Prostate gland (tissue), 2 donors: ENCODE results near the gene MUC2. TPM values are rescaled to one million over a fixed set of nuclear protein-coding genes. Genes with fewer than 3 reads are reported as not detected.

ENCODE experiments used
- DNase-seq: peaks from one replicate; pipeline ENCODE4 v3.0.0-alpha.2; 2019; ENCODE audit warnings: low spot score
- H3K27ac ChIP-seq, 2 donors: fragments of 200-600 bp; sonication (generic); 2 replicates each; pipeline ENCODE4 v1.5.1; 2017 to 2019
- H3K27me3 ChIP-seq: fragments of 200-600 bp; sonication (generic); replicated peaks from 2 replicates; pipeline ENCODE4 v1.5.1; 2019; ENCODE audit not compliant: insufficient read depth
- H3K36me3 ChIP-seq, 2 donors: fragments of 200-600 bp; sonication (generic); 1 replicate in 1 of 2; 2 replicates in 1 of 2; pipeline versions ENCODE4 v1.5.1 to v1.8.1; 2017 to 2019
- H3K4me1 ChIP-seq: fragments of 200-600 bp; sonication (generic); replicated peaks from 2 replicates; pipeline ENCODE4 v1.5.1; 2019
- H3K4me3 ChIP-seq, 2 donors: fragments of 200-600 bp; sonication (generic); 2 replicates each; pipeline ENCODE4 v1.5.1; 2017 to 2019
- H3K9me3 ChIP-seq: fragments of 200-600 bp; sonication (generic); 2 replicates; pipeline ENCODE4 v1.5.1; 2017
- CTCF ChIP-seq, 4 experiments: fragments of 200-600 bp in 2 of 4; fragments of 450-650 bp in 2 of 4; sonication (generic) in 2 of 4; IDR thresholded peaks; 1 replicate in 3 of 4; 2 replicates in 1 of 4; pipeline ENCODE4 v1.5.1; 2016 to 2019; ENCODE audit warnings: antibody characterized with exemption in 4 of 4, mild to moderate bottlenecking in 2 of 4, moderate library complexity in 2 of 4
- POLR2A ChIP-seq: fragments of 450-650 bp; IDR thresholded peaks from one replicate; pipeline ENCODE4 v1.6.1; 2016; ENCODE audit warnings: antibody characterized with exemption, mild to moderate bottlenecking
- POLR2AphosphoS5 ChIP-seq: sonication (generic); formaldehyde crosslinking; IDR thresholded peaks from one replicate; pipeline ENCODE4 v1.6.1; 2017; ENCODE audit warnings: antibody characterized with exemption
- WGBS: methylation state at CpG from one replicate; pipeline ENCODE4 v1.1.5; 2018; 5-methylcytosine and 5-hydroxymethylcytosine counted together
- intact Hi-C: fragments of 100-400 bp; cut with DNase I; formaldehyde crosslinking; loops from one replicate; pipeline ENCODE4 v1.14.2; 2022
- total RNA-seq, 2 donors: library from RNA; depleted of rRNA; stranded (reverse); fragments of >200 nt; gene quantifications; one replicate each; pipeline ENCODE4 v1.1.0, GENCODE V29; 2016

Gene MUC2
- total RNA-seq, 2 donors from 2014 or later, result 0.11 TPM; not detected in 1

GRCh38 chr11:1119604-1120146 is 45.0 kb downstream of the MUC2 start:
- Histone ChIP-seq H3K36me3 (no peaks in the 10 kb centered on the region), H3K9me3 (no peaks in the 10 kb centered on the region), H3K4me1 (no peaks in the 10 kb centered on the region), H3K27me3 (no peaks in the 10 kb centered on the region), H3K27ac (no peak overlapping the region), H3K4me3 (no peak overlapping the region)
- DNase-seq, result no peak
- 83% methylated on average over 17 of the region's 17 CpGs for WGBS
- TF ChIP-seq CTCF (IDR thresholded peaks at IDR 0.05), result no peak
- TF ChIP-seq POLR2A, result no peak
- TF ChIP-seq POLR2AphosphoS5, result no peak
- intact Hi-C loops, result no loop called here

- no peak for TF ChIP-seq POLR2AphosphoS5
- TF ChIP-seq POLR2A, result no peak
- no peak for TF ChIP-seq CTCF (IDR thresholded peaks at IDR 0.05)
- intact Hi-C loops, result no loop called here
- no peaks in the 10 kb centered on the region for H3K27me3 ChIP-seq
- no peak overlapping the region for H3K4me3 ChIP-seq
- 67% methylated on average over 24 of the region's 27 CpGs for WGBS
- DNase-seq, result no peak
- H3K36me3 ChIP-seq, result no peaks in the 10 kb centered on the region
- H3K27ac ChIP-seq, result no peak overlapping the region
- no peaks in the 10 kb centered on the region for H3K4me1 ChIP-seq
- no peaks in the 10 kb centered on the region for H3K9me3 ChIP-seq
Measured at GRCh38 chr11:1120532-1121330, 46.1 kb downstream of the MUC2 start.

DNA sequence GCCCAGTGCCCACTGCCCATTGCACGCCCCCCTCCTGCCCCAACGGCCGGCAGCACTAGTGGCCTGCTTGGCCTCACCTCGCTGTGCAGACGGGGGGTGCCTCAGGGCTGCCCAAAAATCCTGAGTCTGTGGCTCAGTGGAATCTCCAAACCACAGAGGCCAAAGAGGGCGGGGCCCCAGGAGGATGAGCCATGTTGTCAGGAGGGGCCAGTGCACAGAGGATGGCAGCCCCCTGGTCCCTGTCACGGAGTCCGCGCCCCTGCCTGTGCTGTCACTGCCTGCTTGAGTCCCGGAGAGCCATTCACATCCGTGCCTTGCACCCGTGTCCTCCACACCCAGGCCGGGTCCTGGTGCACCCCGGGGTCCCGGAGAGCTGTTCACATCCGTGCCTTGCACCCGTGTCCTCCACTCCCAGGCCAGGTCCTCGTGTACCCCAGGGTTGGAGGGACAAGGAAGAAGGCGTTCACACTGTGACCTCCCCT is 46.7 kb downstream of the MUC2 start:
- 81% methylated on average over 18 of the region's 19 CpGs for WGBS
- Histone ChIP-seq H3K4me3 (no peak overlapping the region), H3K27me3 (no peaks in the 10 kb centered on the region), H3K27ac (no peak overlapping the region), H3K36me3 (no peaks in the 10 kb centered on the region), H3K9me3 (no peaks in the 10 kb centered on the region), H3K4me1 (no peaks in the 10 kb centered on the region)
- intact Hi-C loops, result no loop called here
- no peak for DNase-seq
- no peak for TF ChIP-seq POLR2AphosphoS5
- no peak for TF ChIP-seq CTCF (IDR thresholded peaks at IDR 0.05)
- no peak for TF ChIP-seq POLR2A

DNA sequence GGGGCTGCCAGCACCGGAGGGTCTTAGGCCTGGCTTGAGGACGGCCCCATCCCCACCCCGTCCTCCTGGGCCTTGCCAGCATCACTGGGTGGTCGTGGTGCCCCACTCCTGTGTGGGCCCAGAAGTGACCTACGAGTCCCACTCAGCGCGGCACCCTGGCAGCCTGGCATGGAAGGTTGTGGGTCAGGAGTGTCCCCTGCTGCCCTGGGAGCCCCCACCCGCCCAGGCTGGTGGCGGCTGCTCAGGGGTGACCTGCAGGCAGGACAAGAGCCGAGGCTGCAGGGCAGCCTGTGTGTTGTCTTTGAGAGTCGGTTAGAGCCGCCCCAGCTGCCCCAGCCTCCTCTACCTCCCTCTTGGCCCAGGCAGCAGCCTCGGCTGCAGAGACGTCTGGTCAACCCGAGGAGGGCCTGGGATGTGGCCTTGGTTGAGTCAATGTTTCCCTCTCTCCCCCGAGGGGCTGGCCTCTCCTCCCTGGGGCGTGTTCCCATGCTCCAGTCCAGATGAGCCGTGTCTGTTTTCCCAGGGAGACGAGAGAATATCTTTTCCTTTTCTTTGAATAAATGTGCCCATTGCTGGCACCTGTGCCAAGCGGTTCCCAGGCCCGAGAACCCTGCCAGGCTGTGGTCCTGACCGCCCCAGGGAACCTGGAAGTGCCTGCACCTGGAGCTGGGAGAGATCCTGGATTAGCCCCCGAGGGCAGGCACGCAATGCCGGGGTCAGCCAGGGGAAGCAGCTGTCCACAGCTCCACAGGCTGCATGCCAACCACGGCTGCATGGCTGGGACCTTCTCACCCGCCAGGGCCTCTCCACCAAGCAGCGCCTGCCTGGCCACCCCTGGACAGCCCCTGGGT is 47.4 kb downstream of the MUC2 start:
- H3K4me3 ChIP-seq, result no peak overlapping the region
- no peak for DNase-seq
- TF ChIP-seq POLR2AphosphoS5, result no peak
- no peak for TF ChIP-seq CTCF (IDR thresholded peaks at IDR 0.05)
- WGBS, result 70% methylated on average over 27 of the region's 28 CpGs
- no peaks in the 10 kb centered on the region for H3K36me3 ChIP-seq
- H3K9me3 ChIP-seq, result no peaks in the 10 kb centered on the region
- H3K27ac ChIP-seq, result no peak overlapping the region
- intact Hi-C loops, result no loop called here
- H3K4me1 ChIP-seq, result no peaks in the 10 kb centered on the region
- no peaks in the 10 kb centered on the region for H3K27me3 ChIP-seq
